ENCODE measurements around the gene RABIF.
A peak's percentile ranks its signal among the peaks of the same experiment; 100 is the strongest.

The RABIF gene

GRCh38 chr1:202934755-202935154 lies 45.8 kb upstream of the RABIF start:
- Histone ChIP-seq H3K79me1 (ENCODE audit: low read length) (no peaks in the 10 kb centered on the region), H3K4me3 (ENCODE audit: low read depth, low read length) (no peak overlapping the region), H3K9me3 (ENCODE audit: insufficient read depth, low read depth, low read length) (no peaks in the 10 kb centered on the region), H2BK12ac (ENCODE audit: low read length) (no peak overlapping the region), H3K23ac (ENCODE audit: low read length) (no peak overlapping the region), H3K4me1 (ENCODE audit: control insufficient read depth in 1 of 2, insufficient read depth in 2 of 2, low read length in 2 of 2) (no peaks in the 10 kb centered on the region), H3K27ac (ENCODE audit: low read depth, low read length) (no peak overlapping the region), H4K8ac (ENCODE audit: low read depth, low read length) (no peak overlapping the region), H2BK120ac (ENCODE audit: insufficient read depth, low read length, poor library complexity) (no peak overlapping the region), H3K36me3 (ENCODE audit: control insufficient read depth in 1 of 2, insufficient read depth in 2 of 2, low read length in 2 of 2) (no peaks in the 10 kb centered on the region), H3K18ac (ENCODE audit: low read length) (no peak overlapping the region), H3K4ac (ENCODE audit: low read depth, low read length) (no peak overlapping the region), H2BK5ac (ENCODE audit: low read depth, low read length, poor library complexity) (no peak overlapping the region), H4K91ac (ENCODE audit: low read depth, low read length) (no peak overlapping the region), H2AFZ (ENCODE audit: insufficient read depth, low read length, poor library complexity) (no peak overlapping the region), H3K4me2 (ENCODE audit: low read length) (no peak overlapping the region), H3K79me2 (ENCODE audit: control insufficient read depth, insufficient read depth, low read length, poor library complexity) (no peaks in the 10 kb centered on the region), H4K12ac (ENCODE audit: low read depth, low read length) (no peak overlapping the region), H2AK5ac (ENCODE audit: low read length) (no peak overlapping the region), H3K9ac (ENCODE audit: low read length) (no peak overlapping the region), H3K27me3 (ENCODE audit: insufficient read depth, low read length) (no peaks in the 10 kb centered on the region), H3K14ac (ENCODE audit: low read length) (no peak overlapping the region)
- no CpG with 5 or more reads among the region's 3 CpGs for WGBS (ENCODE audit: extremely low coverage, insufficient coverage, insufficient read length)
- DNase-seq, result no peak

- no CpG with 5 or more reads among the region's 2 CpGs for WGBS (ENCODE audit: extremely low coverage, insufficient coverage, insufficient read length)
- no peak overlapping the region for H3K4me3 ChIP-seq (ENCODE audit: low read depth, low read length)
Measured at GRCh38 chr1:202932476-202932875, 43.5 kb upstream of the RABIF start.

GRCh38 chr1:202926581-202927491 lies 37.9 kb upstream of the RABIF start, which contains the start of gene KLHL12:
Gene KLHL12, minus strand, starts transcription at chr1:202927234. Its CDS starts 2,072 bp downstream, at chr1:202925162.
- DNase-seq, result peak; percentile 98 to 99
- H3K14ac ChIP-seq (ENCODE audit: low read length), result peak within 1 kb of the TSS; percentile 45
- peak within 1 kb of the TSS; percentile 33 for H2BK5ac ChIP-seq (ENCODE audit: low read depth, low read length, poor library complexity)
- peak within 1 kb of the TSS; percentile 36 for H4K12ac ChIP-seq (ENCODE audit: low read depth, low read length)
- peak within 1 kb of the TSS; percentile 35 for H3K18ac ChIP-seq (ENCODE audit: low read length)
- no peaks in the 10 kb centered on the region for H3K27me3 ChIP-seq (ENCODE audit: insufficient read depth, low read length)
- H3K79me1 ChIP-seq (ENCODE audit: low read length), result peaks cover 5% of the 10 kb centered on the region
- H3K36me3 ChIP-seq (ENCODE audit: control insufficient read depth in 1 of 2, insufficient read depth in 2 of 2, low read length in 2 of 2), result peaks cover 0 to 2% of the 10 kb centered on the region in 2 experiments
- H3K23ac ChIP-seq (ENCODE audit: low read length), result no peak within 1 kb of the TSS
- H3K9me3 ChIP-seq (ENCODE audit: insufficient read depth, low read depth, low read length), result no peaks in the 10 kb centered on the region
- H3K4me1 ChIP-seq (ENCODE audit: control insufficient read depth in 1 of 2, insufficient read depth in 2 of 2, low read length in 2 of 2), result no peaks in the 10 kb centered on the region
- no peak within 1 kb of the TSS for H2BK12ac ChIP-seq (ENCODE audit: low read length)
- peak within 1 kb of the TSS; percentile 84 for H3K9ac ChIP-seq (ENCODE audit: low read length)
- peak within 1 kb of the TSS; percentile 28 for H3K4ac ChIP-seq (ENCODE audit: low read depth, low read length)
- H2BK120ac ChIP-seq (ENCODE audit: insufficient read depth, low read length, poor library complexity), result peak within 1 kb of the TSS; percentile 6
- H2AK5ac ChIP-seq (ENCODE audit: low read length), result no peak within 1 kb of the TSS
- peak within 1 kb of the TSS; percentile 92 for H3K4me3 ChIP-seq (ENCODE audit: low read depth, low read length)
- peak within 1 kb of the TSS; percentile 91 for H4K8ac ChIP-seq (ENCODE audit: low read depth, low read length)
- peak within 1 kb of the TSS; percentile 29 for H4K91ac ChIP-seq (ENCODE audit: low read depth, low read length)
- H3K4me2 ChIP-seq (ENCODE audit: low read length), result peak within 1 kb of the TSS; percentile 90
- H2AFZ ChIP-seq (ENCODE audit: insufficient read depth, low read length, poor library complexity), result peak within 1 kb of the TSS; percentile 77
- WGBS (ENCODE audit: extremely low coverage, insufficient coverage, insufficient read length), result no CpG with 5 or more reads among the region's 57 CpGs
- peak within 1 kb of the TSS; percentile 93 for H3K27ac ChIP-seq (ENCODE audit: low read depth, low read length)
- H3K79me2 ChIP-seq (ENCODE audit: control insufficient read depth, insufficient read depth, low read length, poor library complexity), result peaks cover 3% of the 10 kb centered on the region

More at GRCh38 chr1:202932476-202932875, 43.5 kb upstream of the RABIF start:
- Histone ChIP-seq H3K27ac (ENCODE audit: low read depth, low read length) (no peak overlapping the region), H3K4me2 (ENCODE audit: low read length) (no peak overlapping the region), H3K18ac (ENCODE audit: low read length) (no peak overlapping the region), H3K9ac (ENCODE audit: low read length) (no peak overlapping the region), H3K79me2 (ENCODE audit: control insufficient read depth, insufficient read depth, low read length, poor library complexity) (no peaks in the 10 kb centered on the region), H2BK120ac (ENCODE audit: insufficient read depth, low read length, poor library complexity) (no peak overlapping the region), H4K12ac (ENCODE audit: low read depth, low read length) (no peak overlapping the region), H3K4ac (ENCODE audit: low read depth, low read length) (no peak overlapping the region), H2AK5ac (ENCODE audit: low read length) (no peak overlapping the region), H4K91ac (ENCODE audit: low read depth, low read length) (no peak overlapping the region), H3K14ac (ENCODE audit: low read length) (no peak overlapping the region), H3K79me1 (ENCODE audit: low read length) (no peaks in the 10 kb centered on the region), H3K27me3 (ENCODE audit: insufficient read depth, low read length) (no peaks in the 10 kb centered on the region), H4K8ac (ENCODE audit: low read depth, low read length) (no peak overlapping the region), H2BK12ac (ENCODE audit: low read length) (no peak overlapping the region), H2AFZ (ENCODE audit: insufficient read depth, low read length, poor library complexity) (no peak overlapping the region), H3K36me3 (ENCODE audit: control insufficient read depth in 1 of 2, insufficient read depth in 2 of 2, low read length in 2 of 2) (no peaks in the 10 kb centered on the region), H2BK5ac (ENCODE audit: low read depth, low read length, poor library complexity) (no peak overlapping the region), H3K4me1 (ENCODE audit: control insufficient read depth in 1 of 2, insufficient read depth in 2 of 2, low read length in 2 of 2) (no peaks in the 10 kb centered on the region), H3K23ac (ENCODE audit: low read length) (no peak overlapping the region), H3K9me3 (ENCODE audit: insufficient read depth, low read depth, low read length) (no peaks in the 10 kb centered on the region)
- no peak for DNase-seq

- Histone ChIP-seq H3K4ac (ENCODE audit: low read depth, low read length) (no peak overlapping the region), H3K27ac (ENCODE audit: low read depth, low read length) (no peak overlapping the region)
Measured at GRCh38 chr1:202923533-202923932, 34.6 kb upstream of the RABIF start.

More at GRCh38 chr1:202923533-202923932, 34.6 kb upstream of the RABIF start:
- no peak for DNase-seq
- Histone ChIP-seq H3K23ac (ENCODE audit: low read length) (no peak overlapping the region), H3K4me3 (ENCODE audit: low read depth, low read length) (no peak overlapping the region), H4K8ac (ENCODE audit: low read depth, low read length) (no peak overlapping the region), H4K12ac (ENCODE audit: low read depth, low read length) (no peak overlapping the region), H3K4me1 (ENCODE audit: control insufficient read depth in 1 of 2, insufficient read depth in 2 of 2, low read length in 2 of 2) (no peaks in the 10 kb centered on the region), H3K79me2 (ENCODE audit: control insufficient read depth, insufficient read depth, low read length, poor library complexity) (peaks cover 3% of the 10 kb centered on the region), H2AK5ac (ENCODE audit: low read length) (no peak overlapping the region), H3K14ac (ENCODE audit: low read length) (no peak overlapping the region), H3K18ac (ENCODE audit: low read length) (no peak overlapping the region), H2AFZ (ENCODE audit: insufficient read depth, low read length, poor library complexity) (no peak overlapping the region), H3K9ac (ENCODE audit: low read length) (no peak overlapping the region), H4K91ac (ENCODE audit: low read depth, low read length) (no peak overlapping the region), H3K4me2 (ENCODE audit: low read length) (no peak overlapping the region), H3K27me3 (ENCODE audit: insufficient read depth, low read length) (no peaks in the 10 kb centered on the region), H3K79me1 (ENCODE audit: low read length) (peaks cover 5% of the 10 kb centered on the region), H2BK120ac (ENCODE audit: insufficient read depth, low read length, poor library complexity) (no peak overlapping the region), H3K9me3 (ENCODE audit: insufficient read depth, low read depth, low read length) (no peaks in the 10 kb centered on the region), H3K36me3 (ENCODE audit: control insufficient read depth in 1 of 2, insufficient read depth in 2 of 2, low read length in 2 of 2) (peaks cover 3 to 5% of the 10 kb centered on the region in 2 experiments), H2BK5ac (ENCODE audit: low read depth, low read length, poor library complexity) (no peak overlapping the region), H2BK12ac (ENCODE audit: low read length) (no peak overlapping the region)
- WGBS (ENCODE audit: extremely low coverage, insufficient coverage, insufficient read length), result no CpG with 5 or more reads among the region's 3 CpGs

Measured in trophoblast cell (in vitro differentiated cells and primary cell).